HT-29 (cell line): Measurements from ENCODE around the gene NOL12. TPM values are rescaled to one million over a fixed set of nuclear protein-coding genes. Genes with fewer than 3 reads are reported as not detected.

Experiments used
- DNase-seq: peaks from one replicate; pipeline ENCODE4 v3.0.0-alpha.2; 2015; ENCODE audit warnings: low spot score
- total RNA-seq: library from RNA; depleted of rRNA; stranded (reverse); fragments of >200 nt; shearing (Covaris generic); gene quantifications from 2 replicates; pipeline ENCODE4 v1.2.3, GENCODE V29; 2014

NOL12 gene
- total RNA-seq, 1 experiment from 2014 or later, result 25.2 TPM

DNA sequence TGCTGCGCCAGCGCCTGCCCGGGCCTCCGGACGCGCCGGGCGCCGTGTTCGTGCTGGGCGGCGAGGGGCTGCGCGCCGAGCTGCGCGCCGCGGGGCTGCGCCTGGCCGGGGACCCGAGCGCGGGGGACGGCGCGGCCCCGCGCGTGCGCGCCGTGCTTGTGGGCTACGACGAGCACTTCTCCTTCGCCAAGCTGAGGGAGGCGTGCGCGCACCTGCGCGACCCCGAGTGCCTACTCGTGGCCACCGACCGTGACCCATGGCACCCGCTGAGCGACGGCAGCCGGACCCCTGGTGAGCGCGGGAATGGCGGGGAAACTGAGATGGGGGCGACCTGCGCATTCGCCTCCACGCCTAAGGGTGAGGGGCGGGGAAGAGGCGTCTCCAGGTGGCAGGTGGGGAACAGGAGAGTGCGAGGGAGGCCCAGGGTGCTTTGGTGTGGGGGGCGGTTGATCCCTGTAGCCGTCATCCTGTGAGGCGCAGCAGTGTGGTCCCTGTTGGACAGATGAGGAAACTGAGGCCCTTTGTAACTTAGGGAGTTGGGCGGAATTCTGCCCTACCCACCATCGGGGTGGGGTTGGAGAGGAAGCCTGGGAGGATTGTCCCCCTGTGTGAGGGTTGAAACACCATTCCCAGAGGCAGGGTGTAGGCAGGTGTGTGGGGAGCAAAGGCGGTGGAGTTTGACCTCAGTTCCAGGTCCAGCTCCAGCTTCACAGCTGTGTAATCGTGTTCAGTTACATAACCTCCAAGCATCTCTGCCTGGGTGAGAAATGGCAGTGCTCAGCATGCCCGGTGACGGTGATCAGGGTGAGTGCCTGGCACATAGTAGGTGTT, 26.9 kb upstream of the NOL12 start:
- DNase-seq, result no peak

DNA sequence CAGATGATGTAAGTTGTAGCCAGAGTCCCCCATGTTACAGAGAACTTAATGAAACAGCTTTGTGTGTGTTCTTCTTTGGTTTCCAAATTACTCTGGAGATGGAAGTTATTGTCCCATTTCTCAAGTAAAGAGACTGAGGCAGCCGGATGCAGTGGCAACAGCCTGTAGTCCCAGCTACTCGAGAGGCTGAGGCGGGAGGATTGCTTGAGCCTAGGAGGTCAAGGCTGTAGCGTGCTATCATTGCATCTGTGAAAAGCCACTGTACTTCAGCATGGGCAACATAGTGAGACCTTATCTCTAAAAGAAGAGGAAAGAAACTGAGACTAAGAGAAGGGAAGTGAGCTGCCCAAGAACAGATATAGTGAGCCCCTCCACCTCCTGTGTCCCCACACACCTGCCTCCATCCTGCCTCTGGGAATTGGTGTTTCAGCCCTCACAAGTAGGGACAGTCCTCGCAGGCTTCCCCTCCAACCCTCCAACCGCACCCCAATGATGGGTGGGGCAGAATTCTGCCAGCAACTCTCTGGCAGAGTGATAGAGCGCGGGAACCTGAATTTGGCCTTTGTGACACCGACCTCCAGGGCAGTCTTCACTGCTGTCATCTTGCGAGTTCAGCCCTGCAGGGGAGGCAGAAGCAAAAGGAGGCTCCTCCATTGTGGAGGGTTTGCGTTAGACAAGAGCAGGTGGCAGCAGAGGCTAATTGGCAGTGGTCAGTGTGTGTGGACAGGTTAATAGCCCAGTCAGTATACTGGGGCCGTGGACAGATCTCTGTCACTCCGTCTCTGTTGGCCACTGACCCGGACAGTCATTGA, 26.0 kb upstream of the NOL12 start:
- no peak for DNase-seq

DNA sequence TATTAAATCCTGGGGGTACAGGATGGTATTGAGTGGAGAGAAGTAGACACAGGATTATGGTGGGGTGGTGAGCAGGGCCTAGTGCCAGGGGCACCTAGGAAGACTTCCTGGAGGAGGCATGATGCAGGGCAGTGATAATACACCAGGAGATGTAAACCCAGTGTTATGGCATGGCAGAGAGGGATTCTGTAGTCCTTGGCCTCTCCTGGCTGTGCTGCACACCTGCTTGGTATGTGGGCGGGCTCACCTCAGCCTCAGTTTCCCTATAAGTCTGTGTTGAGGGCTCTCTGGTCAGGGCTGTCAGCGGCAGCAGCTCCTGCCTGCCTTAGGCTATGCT, 25.5 kb upstream of the NOL12 start:
- no peak for DNase-seq

DNA sequence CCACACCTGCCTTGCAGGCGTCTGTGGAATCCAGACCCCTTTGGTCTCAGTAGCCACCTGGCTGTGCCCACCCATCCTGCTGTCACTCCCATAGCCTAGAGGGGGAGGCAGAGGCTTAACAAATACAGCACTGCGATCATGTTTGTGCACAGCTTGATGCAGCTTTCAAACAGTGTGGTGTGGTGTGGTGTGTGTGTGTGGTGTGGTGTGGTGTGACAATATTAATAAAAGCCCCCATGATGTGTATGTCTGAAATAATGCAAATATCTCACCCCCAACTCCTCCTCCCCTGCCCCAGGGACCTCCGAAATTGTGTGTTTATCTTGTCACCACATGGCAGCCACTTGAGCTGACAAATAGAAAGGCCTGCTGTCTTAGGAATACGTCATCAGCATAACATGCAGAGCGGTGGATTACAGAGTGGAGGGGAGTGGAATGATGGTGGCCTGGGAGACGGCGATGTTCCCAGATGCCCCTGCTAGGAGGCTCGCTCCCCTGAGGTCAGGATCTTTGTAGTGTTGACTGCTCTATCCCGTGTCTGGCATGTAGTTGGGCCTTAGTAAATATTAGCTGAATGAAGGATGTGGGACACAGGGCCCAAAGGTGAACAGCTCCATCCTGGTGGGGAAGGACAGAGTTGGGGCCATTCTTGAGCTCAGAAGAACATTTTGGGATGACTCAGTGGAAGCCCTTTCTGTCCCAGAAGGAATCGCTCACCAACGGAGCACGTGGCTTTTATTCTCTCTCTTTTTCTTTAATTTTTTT, 24.8 kb upstream of the NOL12 start:
- DNase-seq, result no peak

DNA sequence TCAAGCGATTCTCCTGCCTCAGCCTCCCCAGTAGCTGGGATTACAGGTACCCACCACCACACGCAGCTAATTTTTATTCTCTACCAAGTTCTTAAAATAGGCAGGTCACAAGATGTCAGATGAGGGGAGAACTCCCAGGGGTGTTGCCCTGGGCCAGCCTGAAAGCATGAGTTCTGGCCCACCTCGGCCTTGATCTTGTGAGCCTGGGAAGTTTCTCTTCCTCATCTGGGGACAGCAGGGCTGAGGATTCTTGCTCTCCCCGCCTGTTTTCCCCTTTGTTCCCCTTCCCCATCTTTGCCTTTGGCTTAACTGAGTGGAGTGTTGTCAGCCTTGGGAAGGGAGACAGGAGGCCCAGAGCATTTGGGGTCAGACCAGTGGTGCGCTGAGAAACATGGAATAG, 24.1 kb upstream of the NOL12 start:
- DNase-seq, result no peak

DNA sequence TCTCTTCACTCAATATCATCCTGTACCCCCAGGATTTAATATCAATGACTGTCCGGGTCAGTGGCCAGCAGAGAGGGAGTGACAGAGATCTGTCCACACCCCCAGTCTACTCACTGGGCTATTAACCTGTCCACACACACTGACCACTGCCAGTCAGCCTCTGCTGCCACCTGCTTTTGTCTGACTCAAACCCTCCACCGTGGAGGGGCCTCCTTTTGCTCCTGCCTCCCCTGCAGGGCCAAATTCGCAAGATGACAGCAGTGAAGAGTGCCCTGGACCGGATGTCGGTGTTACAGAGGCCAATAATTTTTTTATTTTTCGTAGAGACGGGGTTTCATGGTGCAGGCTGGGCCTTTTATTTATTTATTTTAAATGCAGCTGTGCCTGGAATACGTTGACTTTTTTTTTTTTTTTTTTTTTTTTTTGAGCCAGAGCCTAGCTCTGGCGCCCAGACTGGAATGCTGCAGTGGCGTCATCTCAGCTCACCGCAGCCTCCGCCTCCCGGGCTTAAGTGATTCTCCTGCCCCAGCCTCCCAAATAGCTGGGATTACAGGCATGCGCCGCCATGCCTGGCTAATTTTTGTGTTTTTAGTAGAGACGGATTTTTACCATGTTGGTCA, 22.5 kb upstream of the NOL12 start:
- no peak for DNase-seq

DNA sequence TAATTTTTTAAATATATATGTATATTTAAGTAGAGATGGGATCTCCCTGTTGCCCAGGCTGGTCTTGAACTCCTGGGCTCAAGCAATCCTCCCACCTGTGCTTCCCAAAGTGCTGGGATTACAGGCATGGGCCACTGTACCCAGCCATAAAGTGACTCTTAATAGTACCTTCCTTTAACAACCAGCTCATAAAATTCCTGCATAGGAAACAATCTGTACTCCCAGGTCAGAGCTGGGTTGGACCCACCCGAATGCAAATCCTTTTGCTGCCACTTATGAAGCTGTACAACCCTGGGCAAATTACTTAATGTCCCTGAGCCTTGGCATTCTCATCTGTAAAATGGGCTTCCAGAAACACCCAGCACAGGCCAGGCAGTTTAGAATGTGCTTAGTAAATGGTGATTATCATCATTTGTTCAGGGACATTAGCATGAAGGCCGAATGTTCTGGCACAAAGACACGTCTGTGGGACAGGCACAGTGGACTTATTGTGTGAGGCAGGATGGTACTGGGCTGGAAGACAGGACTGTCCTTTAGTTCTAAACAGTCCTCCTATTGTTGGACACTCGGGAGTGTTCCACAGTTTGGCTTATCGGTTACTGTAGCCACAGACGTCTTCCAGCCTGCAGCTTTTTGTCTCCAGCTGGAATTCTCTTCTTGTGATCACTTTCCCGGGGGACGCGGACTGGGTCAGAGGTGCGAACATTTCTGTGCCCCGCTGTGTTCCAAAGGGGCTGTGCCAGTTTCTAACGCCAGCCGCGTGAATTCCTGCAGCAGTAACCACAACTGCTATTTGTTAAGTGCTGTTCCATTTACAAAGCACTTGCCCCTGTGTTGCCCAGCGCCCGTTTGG, 21.7 kb upstream of the NOL12 start:
- no peak for DNase-seq

DNA sequence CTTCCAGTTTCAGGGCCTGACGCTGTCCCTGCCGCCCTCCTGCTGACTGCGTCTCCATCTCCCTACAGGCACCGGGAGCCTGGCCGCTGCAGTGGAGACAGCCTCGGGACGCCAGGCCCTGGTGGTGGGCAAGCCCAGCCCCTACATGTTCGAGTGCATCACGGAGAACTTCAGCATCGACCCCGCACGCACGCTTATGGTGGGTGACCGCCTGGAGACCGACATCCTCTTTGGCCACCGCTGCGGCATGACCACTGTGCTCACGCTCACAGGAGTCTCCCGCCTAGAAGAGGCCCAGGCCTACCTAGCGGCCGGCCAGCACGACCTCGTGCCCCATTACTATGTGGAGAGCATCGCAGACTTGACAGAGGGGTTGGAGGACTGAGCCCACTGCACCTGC, 20.7 kb upstream of the NOL12 start:
- DNase-seq, result no peak

DNA sequence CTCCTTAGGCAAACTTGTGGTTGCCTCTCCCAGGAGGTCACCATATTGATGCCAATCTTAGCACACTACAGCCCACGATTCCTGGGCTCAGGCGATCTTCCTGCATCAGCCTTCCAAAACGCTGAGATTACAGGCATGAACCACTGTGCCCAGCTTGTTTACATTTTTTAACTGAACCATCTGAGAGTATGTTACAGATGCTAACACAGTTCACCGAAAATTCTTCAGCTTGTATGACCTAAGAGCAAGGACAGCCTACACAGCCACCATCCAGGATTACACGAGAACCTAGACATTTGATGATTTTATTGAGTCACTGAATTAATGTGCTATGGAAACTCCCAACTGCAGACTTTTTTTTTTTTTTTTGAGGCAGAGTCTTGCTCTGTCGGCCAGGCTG, 16.6 kb upstream of the NOL12 start:
- DNase-seq, result no peak

DNA sequence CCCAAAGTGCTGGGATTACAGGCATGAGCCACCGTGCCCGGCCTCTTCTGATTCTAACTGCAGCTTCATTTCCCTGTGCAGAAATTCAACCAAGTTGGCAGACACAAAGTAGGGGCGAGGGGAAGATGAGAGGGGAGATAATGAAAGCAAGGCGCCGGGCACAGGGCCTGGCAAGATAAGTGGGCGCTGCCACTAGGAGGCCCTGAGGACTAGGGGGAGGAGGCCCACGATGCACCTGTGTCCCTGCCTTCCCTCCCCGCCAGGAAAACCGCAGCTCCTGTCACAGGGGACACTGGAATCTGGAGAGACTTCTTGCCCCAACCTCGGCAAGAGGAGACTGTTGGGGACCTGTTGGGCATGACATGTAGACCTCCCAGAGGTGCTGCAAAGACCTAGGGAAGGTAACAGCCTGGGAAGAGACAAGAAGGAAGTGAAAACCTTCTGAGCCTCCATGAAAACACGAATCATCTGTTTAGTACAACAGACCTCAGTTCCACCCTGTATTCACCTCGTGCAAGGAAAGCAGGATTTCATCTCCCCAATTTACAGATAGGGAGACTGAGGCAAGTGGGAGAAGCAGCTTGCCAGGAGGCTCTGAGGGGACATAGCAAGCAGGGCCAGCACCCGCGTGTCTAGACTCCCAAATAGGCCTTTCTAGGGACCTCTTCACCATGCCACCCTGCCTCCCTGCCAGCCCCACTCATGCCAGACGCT, 13.8 kb upstream of the NOL12 start:
- no peak for DNase-seq

DNA sequence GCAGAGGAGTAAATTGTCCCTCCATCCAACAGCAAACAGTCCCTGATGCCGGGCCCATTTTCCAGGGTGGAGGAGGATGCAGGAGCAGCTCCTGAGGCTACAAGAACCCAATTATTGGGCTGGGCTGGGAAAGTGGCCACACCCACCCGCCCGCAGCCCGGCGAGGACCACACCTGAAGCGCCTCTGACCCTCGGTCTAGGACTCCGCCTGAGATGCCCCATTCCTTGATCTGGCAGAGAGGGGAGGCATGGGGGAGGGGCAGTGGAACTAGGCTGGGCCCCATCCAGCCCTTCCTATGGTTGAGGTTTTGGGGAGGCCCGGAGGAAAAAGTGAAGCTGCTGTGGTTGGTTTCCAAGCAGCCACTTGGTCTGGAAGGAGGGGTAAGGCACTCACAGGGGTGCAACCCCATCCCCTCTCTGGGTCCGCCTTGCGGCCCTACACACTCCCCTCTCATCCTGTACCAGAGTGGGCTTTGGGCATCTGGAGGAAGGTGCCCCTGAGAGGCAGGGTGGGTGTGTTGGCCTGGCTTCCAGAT, 13.2 kb upstream of the NOL12 start:
- no peak for DNase-seq

DNA sequence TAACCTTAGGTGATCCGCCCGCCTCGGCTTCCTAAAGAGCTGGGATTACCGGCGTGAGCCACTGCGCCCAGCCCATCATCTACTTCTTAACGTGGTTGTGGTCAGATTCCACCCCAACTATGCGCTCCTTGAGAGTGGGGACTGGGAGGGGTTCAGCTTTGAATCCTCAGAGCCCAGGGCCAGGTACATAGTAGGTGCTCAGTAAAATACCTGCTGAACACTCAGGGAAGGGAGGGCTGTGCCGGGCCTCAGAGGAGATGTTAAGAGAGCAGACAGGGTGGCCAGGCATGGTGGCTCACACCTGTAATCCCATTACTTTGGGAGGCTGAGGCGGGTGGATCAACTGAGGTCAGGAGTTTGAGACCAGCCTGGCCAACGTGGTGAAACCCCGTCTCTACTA, 11.9 kb upstream of the NOL12 start:
- no peak for DNase-seq

DNA sequence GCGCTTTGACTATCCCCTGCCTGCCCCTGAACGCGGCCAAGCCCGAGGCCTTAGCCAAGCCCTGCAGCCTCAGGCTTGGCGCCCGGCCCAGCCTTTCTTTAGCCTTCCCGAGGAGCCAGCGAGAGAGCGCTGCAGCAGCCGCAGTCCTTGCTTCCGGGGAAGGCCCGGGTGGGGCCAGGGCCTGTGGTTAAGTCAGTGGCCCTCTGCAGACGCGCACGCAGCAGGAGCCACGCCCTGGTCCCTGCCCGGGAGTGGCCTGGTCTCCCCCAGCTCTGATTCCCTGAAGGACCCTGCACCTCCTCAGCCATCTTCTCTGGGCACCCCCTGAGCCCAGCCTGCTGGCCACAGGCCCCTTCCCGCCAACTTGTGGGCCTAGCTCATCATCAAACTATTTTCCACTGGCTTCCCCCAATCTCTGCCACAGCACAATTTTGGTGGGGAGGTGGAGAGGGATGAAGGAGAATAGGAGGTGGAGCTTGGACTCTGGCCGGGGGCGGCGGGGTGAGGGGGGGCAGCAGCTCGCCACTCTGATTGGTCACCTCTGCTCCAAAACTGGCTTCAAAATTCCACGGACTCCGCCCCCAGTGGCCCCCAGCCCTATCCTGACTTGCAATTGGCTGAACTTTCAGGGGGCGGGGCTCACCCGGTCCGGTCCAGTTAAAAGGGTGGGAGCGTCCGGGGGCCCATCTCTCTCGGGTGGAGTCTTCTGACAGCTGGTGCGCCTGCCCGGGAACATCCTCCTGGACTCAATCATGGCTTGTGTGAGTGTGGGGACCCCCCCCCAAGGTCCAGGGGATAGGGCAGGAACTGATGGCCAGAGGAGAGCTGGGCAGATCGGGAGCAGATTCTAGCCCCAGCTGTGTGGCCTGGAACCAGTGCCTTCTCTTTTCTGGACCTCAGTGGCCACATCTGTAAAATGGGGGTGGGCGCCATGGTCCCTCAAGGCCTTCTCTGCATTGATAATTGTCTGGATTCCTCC, 10.9 kb upstream of the NOL12 start, which contains the start of gene LGALS1:
Gene LGALS1 (plus strand): TSS at position 686 of the 979 bp plus-strand sequence. CDS start 67 bp downstream, at position 753.
- peak; percentile 78 for DNase-seq

DNA sequence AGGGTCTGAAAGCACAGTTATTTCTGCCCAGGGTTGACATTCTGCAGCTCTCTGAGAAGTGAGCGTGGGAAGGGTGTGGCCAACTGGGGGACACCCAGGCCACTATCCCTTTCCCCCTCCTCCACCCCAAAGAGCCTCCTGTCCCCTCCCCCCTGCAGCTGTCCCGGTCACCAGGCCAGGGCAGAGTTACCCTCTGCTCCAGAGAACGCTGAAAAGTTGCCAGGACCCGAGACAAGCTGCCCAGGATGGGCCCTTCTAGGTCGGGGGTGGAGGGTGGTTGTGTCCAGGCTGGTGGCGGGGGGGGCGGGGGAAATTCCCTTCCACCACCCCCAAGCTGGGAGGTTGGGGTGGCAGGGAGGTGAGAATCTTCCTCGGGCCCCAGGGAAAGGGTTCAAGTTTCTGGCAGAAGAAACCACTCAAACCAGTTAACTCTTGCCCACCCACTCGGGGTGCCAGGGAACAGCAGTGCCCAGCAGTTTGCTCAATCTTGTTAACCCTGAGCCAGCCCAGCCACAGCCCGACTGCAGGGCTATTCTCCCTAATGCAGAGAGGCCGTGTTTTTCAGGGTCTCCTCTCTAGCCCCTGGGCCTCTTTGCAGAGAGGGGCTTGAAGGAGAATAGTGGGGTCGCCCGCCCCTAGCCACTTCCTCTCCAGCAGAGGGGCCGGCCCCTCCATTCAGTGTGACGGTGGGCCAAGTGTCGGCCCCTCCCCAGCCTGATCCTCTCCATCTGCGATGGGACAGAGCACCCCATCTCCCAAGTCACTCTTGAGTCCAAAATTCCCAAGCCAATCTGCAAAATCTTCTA, 10.0 kb upstream of the NOL12 start:
- no peak for DNase-seq

DNA sequence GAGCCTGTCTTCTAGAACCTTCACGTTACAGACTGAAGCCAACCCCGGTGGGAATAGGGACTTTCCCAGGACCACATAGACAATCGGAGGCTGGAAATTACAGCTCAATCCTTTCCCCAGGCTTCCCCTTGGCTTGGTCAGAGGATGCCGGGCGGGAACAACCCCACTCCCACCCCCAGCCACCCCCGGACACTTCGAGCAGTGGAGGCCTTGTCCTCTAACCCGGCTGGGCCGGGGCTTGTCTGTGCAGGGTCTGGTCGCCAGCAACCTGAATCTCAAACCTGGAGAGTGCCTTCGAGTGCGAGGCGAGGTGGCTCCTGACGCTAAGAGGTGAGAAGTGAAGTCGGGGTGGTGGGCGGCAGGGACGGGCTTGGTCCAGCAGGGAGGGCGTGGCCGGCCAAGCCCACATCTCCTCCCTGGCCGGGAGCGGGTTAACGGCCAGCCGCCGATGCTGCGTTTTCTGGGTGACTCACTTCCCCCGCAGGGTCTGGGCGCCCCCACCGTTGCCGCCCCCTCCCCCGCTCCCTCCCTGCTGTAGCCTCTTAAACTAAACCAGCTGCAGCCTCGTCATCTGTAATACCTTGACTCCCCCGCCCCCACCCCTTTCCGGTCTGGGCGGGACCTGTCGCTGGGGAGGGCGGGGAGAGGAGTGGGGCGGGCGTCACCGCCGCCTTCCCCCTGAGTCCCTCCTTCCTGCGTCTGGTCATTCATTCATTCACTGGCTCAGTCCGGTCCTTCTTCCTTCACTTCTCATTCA, 9.2 kb upstream of the NOL12 start:
- DNase-seq, result peak; percentile 73

DNA sequence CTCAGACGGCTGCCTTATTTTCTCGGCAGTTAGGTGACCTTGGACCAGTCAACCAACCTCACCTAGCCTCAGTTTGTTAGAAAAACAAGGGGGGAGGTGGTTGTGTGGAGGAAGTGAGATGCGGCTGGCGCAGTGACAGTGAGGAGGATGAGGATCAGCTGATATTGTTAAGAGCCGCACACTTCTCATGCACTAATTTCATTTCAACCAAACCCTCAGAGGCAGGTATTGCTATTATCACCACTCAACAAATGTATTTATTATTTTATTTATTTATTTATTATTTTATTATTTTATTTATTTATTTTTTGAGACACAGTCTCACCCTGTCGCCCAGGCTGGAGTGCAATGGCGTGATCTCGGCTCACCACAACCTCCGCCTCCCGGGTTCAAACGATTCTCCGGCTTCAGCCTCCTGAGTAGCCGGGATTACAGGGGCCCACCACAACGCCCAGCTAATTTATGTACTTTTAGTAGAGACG, 8.6 kb upstream of the NOL12 start:
- no peak for DNase-seq

DNA sequence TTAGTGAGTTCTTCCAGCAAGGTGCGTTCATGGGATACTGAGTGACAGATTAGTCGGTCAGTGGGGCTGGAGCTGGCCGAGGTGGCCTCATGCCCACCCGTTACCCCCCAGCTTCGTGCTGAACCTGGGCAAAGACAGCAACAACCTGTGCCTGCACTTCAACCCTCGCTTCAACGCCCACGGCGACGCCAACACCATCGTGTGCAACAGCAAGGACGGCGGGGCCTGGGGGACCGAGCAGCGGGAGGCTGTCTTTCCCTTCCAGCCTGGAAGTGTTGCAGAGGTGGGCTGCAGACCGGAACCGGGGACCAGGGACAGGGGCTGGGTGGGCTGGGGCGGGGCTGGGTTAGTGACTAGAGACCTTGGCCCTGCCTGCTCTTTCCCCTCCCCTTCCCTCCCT, 7.8 kb upstream of the NOL12 start:
- DNase-seq, result no peak
